NCI-H526 (cell line): Measurements from ENCODE around the gene B3GNT3.
"Not testable (repeated sequence)": the region's sequence is repeated elsewhere in the genome, so short reads cannot be mapped to it uniquely, and the experiment has no call there.

Source experiments
- DNase-seq, 2 experiments: peaks; one replicate each; lab custom pipeline; 2025; lab: John Stamatoyannopoulos, UW

The B3GNT3 gene

DNA sequence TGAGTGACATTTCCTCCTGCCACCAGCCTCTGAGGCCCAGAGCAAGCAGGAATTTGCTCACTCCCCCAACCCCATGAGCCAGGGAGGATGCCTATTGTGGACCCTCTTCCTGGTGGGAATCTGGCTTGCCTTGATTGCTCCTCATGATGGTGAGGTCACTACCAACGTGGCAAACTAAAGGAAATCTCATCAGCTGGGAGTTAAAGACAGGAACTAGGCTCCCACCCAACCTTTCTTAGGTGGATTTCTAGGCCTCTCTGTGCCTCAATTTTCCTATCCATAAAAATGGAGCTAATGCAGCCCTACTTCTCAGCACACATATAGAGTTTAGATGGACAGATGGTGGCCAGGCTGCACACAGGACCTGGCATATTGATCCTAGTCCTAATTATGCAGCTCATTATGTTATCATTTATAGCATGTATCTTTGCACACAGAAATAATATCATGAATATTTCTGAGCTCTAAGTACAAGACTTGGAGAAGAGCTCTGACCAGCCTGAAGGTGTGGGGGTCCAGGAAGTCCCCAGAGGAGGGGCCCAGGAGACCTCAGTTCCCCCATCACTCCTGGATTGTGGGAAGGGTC is 2.0 kb downstream of the B3GNT3 start:
- no peak for DNase-seq

DNA sequence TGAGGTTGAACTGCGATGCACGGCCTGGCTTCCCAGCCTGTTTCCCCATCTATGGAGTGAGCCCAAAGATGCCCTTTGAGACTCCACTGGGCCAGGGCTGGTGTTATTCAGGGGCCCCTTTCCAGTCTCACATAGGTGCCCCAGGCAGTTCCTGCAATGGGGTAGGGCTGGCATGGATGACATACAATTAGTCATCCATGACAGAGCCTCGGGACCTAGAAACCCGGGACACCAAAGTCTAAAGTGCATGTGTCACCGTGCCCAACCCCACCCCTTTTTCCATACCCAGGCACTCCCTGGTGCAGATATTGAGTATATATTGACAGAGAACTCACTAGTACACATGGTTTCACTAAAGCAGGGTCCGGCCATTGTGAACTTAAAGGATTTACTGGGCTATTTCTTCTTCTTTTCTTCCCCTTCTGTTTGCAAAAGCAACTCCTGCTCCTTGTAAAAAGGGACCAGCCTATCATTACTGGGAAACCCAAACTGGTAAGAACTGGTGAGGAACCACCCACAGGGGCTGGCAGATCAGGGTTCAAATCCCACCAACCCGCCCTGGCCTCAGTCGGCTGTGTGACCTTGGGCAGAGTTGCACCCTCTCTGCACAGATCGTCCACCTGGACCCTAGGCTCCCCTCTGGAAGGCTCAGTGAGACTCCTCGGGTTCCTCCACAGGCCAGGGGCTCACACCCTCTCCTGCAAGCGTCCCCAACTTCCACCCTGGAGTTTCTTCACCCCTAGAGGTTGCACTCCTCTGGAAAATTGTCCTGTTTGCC is 2.7 kb downstream of the B3GNT3 start:
- no peak for DNase-seq

DNA sequence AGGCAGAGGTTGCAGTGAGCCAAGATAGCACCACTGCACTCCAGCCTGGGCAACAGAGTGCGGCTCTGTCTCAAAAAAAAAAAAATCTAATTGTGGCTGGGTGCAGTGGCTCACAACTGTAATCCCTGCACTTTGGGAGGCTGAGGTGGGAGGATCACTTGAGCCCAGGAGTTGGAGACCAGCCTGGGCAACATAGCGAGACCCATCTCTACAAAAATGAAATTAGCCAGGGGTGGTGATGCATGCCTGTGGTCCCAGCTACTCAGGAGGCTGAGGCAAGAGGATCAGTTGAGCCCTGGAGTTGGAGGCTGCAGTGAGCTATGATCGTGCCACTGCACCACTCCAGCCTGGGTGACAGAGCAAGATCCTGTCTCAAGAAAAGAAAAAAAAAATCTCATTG is 3.7 kb downstream of the B3GNT3 start:
- not testable (repeated sequence) for DNase-seq

DNA sequence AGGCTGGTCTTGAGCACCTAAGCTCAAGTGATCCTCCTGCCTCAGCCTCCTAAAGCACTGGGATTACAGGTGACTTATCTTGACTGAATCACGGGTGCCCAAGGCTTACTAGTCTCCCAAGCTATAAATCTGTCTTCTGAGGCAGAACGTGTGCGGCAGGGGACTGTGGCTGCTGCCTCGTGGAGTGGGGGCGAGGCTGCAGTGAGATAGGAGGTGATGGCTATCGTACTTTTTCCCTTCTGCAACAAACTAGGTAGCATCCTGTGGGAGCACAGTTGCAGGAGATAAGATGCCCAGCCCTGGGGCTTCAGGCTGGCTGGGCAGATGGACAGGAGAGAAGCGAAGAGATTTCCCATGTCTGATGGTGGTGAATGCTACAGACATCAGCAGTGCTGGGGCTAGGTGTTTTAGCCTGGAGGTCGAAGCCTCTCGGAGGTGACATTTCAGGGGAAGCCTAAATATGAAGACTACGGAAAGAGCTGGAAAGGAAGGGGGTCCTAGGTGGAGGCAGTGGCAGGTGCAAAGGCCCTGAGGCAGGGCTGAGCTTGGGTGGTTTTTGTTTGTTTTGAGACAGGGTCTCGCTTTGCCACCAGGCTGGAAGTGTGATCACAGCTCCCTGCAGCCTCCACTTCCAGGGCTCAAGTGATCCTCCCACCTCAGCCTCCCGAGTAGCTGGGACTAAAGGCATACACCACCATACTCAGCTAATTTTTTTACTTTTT is 7.4 kb downstream of the B3GNT3 start:
- no peak for DNase-seq

DNA sequence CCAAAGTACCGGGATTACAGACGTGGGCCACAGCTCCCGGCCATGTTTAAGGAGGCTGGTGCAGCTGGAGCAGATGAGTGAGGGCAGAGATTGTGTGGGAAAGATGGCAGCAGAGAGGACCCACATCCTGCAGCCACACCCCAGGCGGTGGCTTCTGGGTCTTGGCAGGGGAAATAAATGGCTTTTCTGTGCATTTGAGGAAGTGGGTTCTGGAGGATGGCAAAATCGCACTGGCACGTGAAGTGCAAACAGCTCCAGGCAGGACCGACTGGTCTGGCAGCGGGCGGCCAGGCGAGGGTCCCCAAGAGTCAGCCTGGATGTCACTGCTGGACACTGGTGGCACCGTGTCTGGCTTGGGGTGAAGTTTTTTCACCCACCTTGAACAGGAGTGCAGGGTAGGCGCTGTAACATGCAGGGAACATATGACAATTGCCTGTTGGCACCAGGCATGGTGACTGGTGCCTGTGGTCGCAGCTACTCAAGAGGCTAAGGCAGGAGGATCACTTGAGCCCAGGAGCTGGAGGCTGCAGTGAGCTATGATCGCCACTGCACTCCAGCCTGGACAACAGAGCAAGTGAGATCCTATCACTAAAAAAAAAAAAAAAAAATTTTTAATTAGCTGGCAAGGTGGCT is 8.4 kb downstream of the B3GNT3 start:
- DNase-seq, result no peak

DNA sequence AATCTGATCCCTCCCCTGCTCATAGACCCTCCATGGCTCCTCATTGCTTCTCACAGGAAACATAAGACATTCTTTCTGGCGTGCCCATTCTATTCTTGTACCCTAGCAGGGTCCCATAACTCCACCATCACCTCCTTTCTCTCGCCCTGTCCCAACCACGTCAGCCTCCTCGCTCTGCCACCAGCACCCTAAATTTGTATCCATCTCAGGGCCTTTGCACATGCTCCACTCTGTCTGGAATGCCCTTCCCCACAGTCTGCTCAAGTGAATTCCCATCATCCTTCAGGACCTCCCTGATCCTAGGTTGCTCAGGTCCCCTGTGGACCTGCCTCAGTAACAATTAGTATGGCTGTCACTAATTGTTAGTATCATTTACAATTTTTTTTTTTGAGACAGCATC is 10.5 kb downstream of the B3GNT3 start:
- no peak for DNase-seq

DNA sequence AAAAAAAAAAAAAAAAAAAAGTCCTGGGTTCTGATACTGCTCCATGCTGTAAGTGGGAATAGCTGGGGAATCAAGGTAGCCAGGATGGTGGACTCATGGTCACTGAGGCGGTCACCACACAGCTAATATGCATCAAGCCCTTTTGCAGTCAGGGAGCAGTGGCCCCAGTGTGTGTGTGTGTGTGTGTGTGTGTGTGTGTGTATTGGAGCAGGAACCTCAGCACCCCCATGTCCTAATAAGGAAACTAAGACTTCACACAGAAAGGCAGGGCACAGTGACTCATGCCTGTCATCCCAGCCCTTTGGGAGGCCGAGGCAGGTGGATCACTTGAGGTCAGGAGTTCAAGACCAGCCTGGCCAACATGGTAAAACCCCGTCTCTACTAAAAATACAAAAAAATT is 12.0 kb downstream of the B3GNT3 start:
- no peak for DNase-seq

DNA sequence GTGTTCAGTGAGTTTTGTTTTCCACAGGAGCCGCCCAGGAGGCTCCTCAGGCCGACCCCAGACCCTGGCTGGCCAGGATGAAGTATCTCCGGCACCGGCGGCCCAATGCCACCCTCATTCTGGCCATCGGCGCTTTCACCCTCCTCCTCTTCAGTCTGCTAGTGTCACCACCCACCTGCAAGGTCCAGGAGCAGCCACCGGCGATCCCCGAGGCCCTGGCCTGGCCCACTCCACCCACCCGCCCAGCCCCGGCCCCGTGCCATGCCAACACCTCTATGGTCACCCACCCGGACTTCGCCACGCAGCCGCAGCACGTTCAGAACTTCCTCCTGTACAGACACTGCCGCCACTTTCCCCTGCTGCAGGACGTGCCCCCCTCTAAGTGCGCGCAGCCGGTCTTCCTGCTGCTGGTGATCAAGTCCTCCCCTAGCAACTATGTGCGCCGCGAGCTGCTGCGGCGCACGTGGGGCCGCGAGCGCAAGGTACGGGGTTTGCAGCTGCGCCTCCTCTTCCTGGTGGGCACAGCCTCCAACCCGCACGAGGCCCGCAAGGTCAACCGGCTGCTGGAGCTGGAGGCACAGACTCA is 12.9 kb downstream of the B3GNT3 start:
- no peak for DNase-seq

DNA sequence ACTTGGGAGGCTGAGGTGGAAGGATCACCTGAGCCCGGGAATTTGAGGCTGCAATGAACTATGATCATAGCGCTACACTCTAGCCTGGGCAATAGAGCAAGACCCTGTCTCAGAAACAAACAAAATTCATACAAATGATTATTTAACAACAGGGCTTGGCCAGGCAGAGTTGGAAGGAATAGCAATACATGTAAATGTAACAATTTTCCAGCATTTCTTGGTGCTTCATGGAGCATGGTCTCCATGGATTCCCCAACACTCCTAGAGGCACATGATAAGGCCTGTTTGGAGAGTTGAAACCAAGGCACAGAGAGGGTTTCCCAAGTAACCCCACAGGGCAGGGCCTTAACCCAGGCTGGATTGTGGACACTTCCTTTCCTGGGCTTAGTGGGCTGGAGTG is 16.2 kb downstream of the B3GNT3 start:
- DNase-seq, result no peak

DNA sequence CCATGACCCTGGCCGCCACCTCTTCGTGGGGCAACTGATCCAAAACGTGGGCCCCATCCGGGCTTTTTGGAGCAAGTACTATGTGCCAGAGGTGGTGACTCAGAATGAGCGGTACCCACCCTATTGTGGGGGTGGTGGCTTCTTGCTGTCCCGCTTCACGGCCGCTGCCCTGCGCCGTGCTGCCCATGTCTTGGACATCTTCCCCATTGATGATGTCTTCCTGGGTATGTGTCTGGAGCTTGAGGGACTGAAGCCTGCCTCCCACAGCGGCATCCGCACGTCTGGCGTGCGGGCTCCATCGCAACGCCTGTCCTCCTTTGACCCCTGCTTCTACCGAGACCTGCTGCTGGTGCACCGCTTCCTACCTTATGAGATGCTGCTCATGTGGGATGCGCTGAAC is 16.7 kb downstream of the B3GNT3 start:
- no peak for DNase-seq

DNA sequence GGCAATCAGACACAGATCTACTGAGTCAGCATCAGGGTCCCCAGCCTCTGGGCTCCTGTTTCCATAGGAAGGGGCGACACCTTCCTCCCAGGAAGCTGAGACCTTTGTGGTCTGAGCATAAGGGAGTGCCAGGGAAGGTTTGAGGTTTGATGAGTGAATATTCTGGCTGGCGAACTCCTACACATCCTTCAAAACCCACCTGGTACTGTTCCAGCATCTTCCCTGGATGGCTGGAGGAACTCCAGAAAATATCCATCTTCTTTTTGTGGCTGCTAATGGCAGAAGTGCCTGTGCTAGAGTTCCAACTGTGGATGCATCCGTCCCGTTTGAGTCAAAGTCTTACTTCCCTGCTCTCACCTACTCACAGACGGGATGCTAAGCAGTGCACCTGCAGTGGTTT is 17.2 kb downstream of the B3GNT3 start:
- DNase-seq, result no peak

DNA sequence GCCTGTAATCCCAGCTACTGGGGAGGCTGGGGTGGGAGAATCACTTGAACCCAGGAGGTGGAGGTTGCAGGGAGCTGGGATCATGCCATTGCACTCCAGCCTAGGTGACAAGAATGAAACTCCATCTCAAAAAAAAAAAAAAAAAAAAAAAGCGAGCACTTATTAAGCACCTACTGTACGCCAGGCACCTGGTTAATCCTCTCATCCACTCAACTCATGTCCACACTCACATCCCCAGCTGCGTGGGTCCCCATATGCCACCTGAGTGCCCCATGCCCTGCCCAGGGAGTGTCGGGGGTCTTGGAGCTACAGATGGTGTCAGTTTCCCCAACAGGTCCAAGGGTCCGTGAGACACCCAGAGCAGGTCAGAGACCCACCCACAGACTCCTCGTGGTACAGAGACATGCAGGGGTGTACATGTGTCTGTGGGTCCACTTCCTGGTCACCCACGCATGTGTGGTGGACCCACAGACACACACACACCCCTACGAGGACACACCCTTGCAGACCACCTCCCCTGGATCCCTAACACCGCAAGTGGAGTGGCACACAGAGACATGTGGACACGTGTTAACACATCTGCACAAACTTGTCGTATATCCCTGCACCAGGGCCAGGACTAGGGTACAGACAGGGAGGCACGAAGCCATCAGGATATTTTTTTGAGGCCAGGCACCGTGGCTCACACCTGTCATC is 22.9 kb downstream of the B3GNT3 start:
- DNase-seq, result no peak

DNA sequence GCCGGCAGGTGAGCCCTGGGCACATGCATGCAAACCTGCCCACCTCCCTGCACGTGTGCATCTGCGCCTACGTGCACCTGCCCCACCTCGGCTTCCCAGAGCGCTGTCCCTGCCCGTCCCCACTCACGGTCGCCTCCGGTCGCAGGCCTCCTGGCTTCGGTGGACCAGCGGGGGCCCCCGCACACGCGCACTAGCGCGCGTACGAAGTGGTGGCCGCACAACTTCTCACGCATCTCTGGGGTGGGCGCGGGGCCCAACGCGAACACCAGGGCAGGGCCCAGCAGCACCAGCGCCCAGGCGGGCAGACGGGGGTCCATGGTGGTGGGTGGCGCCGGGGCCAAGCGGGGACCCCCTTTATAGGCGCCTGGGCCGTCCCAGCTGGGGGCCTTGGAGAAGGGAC is 26.3 kb downstream of the B3GNT3 start, which contains the start of gene INSL3:
Gene INSL3 (minus strand): TSS at position 330 of the 400 bp plus-strand sequence. CDS start 13 bp downstream, at position 317.
- DNase-seq, result no peak

DNA sequence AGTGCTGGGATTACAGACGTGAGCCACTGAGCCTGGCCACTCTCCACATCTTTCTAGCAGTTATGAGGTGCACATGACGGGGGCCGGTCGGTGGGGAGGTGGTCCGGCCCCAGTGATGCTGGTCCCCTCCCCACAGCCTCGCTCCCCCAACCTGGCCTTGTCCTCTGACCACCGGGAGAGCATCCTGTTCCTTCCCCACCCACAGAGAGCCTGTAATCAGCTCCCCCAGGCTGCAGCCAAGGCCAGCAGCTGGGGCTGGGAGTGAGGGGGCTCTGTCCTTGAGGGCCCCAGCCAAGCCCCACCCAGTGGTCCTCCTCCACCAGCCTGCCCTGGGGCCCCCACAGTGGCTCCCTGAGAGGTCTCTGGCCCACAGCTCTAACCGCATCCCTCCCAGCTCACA is 29.4 kb downstream of the B3GNT3 start:
- no peak for DNase-seq

DNA sequence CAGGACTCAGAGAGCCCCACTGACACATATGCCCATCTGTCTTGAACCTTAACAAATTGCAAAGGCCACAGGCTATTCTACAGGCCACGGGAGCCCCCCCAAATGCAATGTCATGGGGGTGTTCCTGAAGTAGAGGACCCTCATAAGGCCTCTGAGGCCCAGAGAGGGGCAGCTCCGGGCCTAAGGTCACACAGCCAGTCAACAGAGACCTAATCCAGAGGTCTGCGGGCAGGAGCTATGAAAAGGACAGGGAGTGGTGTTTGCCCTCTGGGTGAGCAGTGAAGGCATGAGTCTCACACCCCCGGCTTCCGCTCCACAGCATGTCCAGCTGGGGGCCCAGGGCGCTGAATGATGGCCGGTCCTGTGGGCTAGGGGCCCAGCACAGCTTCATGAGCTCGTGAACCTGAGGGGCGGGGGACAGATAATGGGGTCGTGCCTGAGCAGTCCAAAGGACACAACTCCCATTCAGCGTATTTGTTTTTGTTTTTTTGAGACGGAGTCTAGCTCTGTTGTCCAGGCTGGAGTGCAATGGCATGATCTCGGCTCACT is 31.6 kb downstream of the B3GNT3 start:
- DNase-seq, result no peak

DNA sequence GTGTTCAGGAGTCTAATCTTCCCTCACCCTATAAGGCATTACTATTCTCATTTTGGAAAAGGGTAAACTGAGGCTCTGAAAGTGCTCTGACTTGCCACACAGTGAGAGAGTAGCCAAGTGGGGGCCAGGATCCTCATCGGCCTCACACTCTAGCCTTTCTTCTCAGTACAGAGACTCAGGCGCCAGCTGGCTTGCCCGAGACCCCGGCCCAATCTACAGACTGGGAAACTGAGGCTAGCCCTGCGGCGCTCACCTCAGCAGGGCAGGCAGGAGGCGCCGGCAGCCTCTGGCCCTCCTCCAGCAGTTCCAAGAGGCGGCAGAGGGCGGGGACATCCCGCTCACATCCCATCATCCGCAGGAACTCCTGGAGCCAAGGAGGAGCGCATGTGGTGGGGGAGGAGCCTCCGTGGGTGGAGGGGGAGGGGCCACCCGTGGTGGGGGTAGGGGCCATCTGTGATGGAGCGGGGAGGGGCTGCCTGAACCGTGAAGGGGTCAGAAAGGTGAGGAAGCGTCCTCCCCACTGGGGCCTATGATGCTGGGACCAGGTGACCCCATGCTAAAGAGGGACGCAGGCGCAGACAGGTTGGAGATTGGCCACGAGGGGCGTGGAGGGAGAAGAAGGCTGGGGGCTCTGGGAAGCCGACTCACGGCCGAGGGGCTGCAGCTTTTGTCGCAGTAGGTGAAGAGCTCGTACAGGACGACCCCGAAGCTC is 35.1 kb downstream of the B3GNT3 start:
- peak; percentile 67 to 80 for DNase-seq

DNA sequence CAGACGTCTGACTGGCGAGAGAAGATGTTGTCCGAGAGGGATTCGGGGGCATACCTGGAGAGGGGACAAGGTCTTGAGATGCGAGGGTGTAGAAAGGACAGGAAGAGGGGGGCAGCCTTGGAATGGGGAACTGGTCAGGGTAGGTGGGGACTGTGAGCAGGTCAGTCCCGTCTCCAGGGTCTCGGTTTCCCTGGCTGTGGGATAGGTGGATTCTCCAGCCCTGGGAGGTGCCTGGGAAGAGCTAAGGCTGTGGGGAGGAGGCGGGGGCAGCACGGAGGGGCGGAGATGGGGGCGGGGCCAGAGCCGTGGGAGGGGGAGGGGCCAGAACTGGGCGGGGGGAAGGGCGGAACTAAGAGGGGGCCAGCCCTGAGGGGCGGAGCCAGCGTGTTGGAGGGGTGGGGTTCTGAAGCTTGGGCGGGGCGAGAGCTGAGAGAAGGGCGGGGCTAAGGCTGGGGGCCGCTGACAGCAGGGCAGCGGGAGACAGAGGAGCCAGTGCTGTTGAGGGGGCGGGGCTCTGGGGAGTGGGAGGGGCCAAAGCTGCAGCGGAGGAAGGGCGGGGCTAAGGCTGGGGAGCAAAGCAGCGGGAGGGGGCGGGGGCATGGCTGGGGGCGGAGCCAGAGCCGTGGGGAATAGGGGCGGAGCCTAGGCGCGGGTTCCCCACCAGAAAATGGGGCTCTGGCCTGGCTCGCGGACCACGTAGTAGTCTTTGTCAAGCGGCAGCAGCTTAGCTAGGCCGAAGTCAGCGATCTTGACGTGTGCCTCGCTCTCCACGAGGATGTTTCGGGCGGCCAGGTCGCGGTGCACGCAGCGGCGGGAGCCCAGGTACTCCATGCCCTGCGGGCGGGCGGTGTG is 35.9 kb downstream of the B3GNT3 start:
- DNase-seq, result peak; percentile 67 to 87

DNA sequence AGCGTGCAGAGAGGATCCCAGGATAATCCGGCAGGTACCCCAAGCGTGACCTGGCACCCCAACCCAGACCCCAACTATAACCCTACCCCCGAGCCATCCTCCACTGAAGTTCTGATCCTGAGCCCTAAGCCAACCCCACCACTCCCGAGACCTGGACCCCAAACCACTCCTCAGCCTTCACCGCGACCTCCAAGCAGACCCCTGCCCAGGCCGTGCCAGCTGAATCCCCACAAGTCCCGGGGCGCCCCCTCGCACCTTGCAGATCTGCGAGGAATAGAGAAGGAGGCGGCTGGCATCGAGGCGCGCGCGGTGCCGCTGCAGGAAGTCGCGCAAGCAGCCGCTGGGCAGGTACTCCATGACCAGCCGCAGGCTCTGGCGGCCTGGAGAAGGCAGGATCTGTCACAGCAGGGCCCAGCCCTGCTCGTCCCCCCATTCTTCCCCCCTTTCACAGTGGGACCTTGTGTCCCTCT is 36.5 kb downstream of the B3GNT3 start:
- DNase-seq, result no peak

DNA sequence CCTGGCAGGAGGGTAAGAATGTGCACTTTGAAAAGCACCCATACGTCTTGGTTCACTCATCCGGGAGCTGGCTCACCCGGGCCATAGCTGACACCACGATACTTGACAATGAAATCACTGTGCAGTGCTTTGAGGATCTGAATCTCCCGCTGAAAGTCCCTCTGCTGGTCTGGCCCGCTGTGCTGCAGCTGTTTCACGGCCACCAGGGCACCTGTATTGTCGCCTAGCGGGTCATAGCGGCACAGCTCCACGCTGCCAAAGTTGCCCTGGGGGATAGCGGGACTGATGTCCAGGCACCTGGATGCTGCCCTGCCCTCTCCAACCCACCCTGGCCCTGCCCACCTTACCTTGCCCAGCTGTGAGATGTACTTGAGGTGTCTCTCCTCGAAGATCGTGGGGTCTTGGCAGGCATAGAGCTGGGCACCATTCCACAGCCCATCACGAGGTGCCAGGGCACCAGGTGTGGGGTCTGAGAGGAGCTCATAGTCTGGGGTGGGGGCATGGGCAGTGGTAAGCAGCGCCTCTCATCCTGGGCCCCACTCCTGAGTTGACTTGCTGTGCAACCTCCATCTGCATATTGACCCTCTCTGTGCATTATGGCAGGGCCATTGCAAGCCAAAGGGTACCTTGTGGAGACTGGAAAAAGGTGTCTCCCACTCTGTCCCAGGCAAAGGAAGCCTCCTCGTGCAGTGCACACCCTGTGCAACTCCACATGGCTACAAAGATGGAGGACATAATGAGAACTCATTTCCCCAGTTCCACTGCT is 37.7 kb downstream of the B3GNT3 start:
- no peak for DNase-seq
